IMR-90 (cell line): ENCODE results near the gene BCO2. TPM values are rescaled to one million over a fixed set of nuclear protein-coding genes. Genes with fewer than 3 reads are reported as not detected.

ENCODE experiments used
- ATAC-seq: fragments of 200-7000 bp; cut with Tn5 transposase; 2 replicates; pipeline ENCODE4 v1.9.1; 2020; ENCODE audit warnings: low read depth, mild to moderate bottlenecking, moderate library complexity
- BruUV-seq: library from RNA; stranded (reverse); fragments of 400-500 nt; replicated peaks from 2 replicates; lab custom pipeline; 2021; lab: Mats Ljungman, UMichigan
- CTCF ChIA-PET: fragments of 300-600 bp; formaldehyde crosslinking; extraction: SDS; loops from one replicate; lab custom pipeline; 2021; ENCODE audit warnings: antibody characterized with exemption; lab: Yijun Ruan, JAX
- POLR2A ChIA-PET: fragments of 300-600 bp; sonication (Branson Sonifier 250); formaldehyde crosslinking; loops from one replicate; lab custom pipeline; 2022; ENCODE audit warnings: antibody characterized with exemption; ENCODE audit not compliant: unreplicated experiment; lab: Charles Lee
- DNase-seq: peaks from one replicate; pipeline ENCODE4 v3.0.0; 2013
- H2AFZ ChIP-seq: replicated peaks from 2 replicates; pipeline ENCODE3; 2013; ENCODE audit warnings: low read length, mild to moderate bottlenecking; ENCODE audit not compliant: poor library complexity
- H2AK5ac ChIP-seq: 2 replicates; pipeline ENCODE4 v1.6.1; 2013; ENCODE audit warnings: low read depth, low read length, inconsistent platforms
- H2AK9ac ChIP-seq: replicated peaks from 2 replicates; pipeline ENCODE3; 2013; ENCODE audit warnings: mild to moderate bottlenecking, low read depth, low read length, moderate library complexity; ENCODE audit not compliant: poor library complexity
- H2BK120ac ChIP-seq: 2 replicates; pipeline ENCODE4 v1.6.1; 2013; ENCODE audit warnings: low read depth, low read length, inconsistent platforms
- H2BK15ac ChIP-seq: 3 replicates; pipeline ENCODE4 v1.6.1; 2013; ENCODE audit warnings: low read depth, low read length, inconsistent platforms
- H2BK20ac ChIP-seq: 2 replicates; pipeline ENCODE4 v1.6.1; 2013; ENCODE audit warnings: low read depth, mild to moderate bottlenecking, inconsistent platforms, low read length, moderate library complexity
- H2BK5ac ChIP-seq: 2 replicates; pipeline ENCODE4 v1.6.1; 2013; ENCODE audit warnings: mild to moderate bottlenecking, low read depth, low read length, inconsistent platforms; ENCODE audit not compliant: poor library complexity, severe bottlenecking
- H3K14ac ChIP-seq: replicated peaks from 2 replicates; pipeline ENCODE4 v1.6.1; 2013; ENCODE audit warnings: low read depth, low read length, inconsistent platforms
- H3K18ac ChIP-seq: 2 replicates; pipeline ENCODE4 v1.6.1; 2013; ENCODE audit warnings: low read depth, low read length, control low read depth
- H3K23ac ChIP-seq: 2 replicates; pipeline ENCODE4 v1.6.1; 2013; ENCODE audit warnings: low read depth, low read length, inconsistent platforms
- H3K27ac ChIP-seq: 2 replicates; pipeline ENCODE4 v1.5.1; 2013; ENCODE audit warnings: mild to moderate bottlenecking, control low read depth, low read length; ENCODE audit not compliant: insufficient read depth
- H3K27me3 ChIP-seq: 2 replicates; pipeline ENCODE4 v1.6.1; 2013; ENCODE audit warnings: low read length; ENCODE audit not compliant: control insufficient read depth, insufficient read depth
- H3K36me3 ChIP-seq: 2 replicates; pipeline ENCODE4 v1.6.1; 2013; ENCODE audit warnings: low read length, mixed read lengths; ENCODE audit not compliant: control insufficient read depth, insufficient read depth
- H3K4ac ChIP-seq: 2 replicates; pipeline ENCODE4 v1.6.1; 2013; ENCODE audit warnings: low read depth, low read length, inconsistent platforms
- H3K4me1 ChIP-seq: 2 replicates; pipeline ENCODE4 v1.6.1; 2013; ENCODE audit warnings: low read length, mixed read lengths; ENCODE audit not compliant: control insufficient read depth, insufficient read depth
- H3K4me2 ChIP-seq: 2 replicates; pipeline ENCODE4 v1.6.1; 2013; ENCODE audit warnings: low read depth, mild to moderate bottlenecking, control low read depth, low read length, moderate library complexity
- H3K4me3 ChIP-seq: 2 replicates; pipeline ENCODE4 v1.5.1; 2013; ENCODE audit warnings: low read depth, mild to moderate bottlenecking, control low read depth, low read length, moderate library complexity; ENCODE audit not compliant: insufficient read depth
- H3K56ac ChIP-seq: 2 replicates; pipeline ENCODE4 v1.6.1; 2013; ENCODE audit warnings: low read length, inconsistent platforms; ENCODE audit not compliant: insufficient read depth; ENCODE audit errors: extremely low read depth
- H3K79me1 ChIP-seq, 2 experiments: 2 replicates each; pipeline ENCODE4 v1.6.1; 2013; ENCODE audit warnings: low read length in 2 of 2, inconsistent platforms in 1 of 2, low read depth in 1 of 2
- H3K9ac ChIP-seq: 2 replicates; pipeline ENCODE4 v1.6.1; 2013; ENCODE audit warnings: low read depth, low read length, control low read depth
- H3K9me1 ChIP-seq: 2 replicates; pipeline ENCODE4 v1.6.1; 2013; ENCODE audit warnings: low read length, inconsistent platforms; ENCODE audit not compliant: insufficient read depth
- H3K9me3 ChIP-seq: 2 replicates; pipeline ENCODE4 v1.6.1; 2013; ENCODE audit warnings: low read length; ENCODE audit not compliant: control insufficient read depth, insufficient read depth
- H4K20me1 ChIP-seq: 2 replicates; pipeline ENCODE4 v1.6.1; 2013; ENCODE audit warnings: low read length, inconsistent platforms; ENCODE audit not compliant: insufficient read depth
- H4K5ac ChIP-seq: 2 replicates; pipeline ENCODE4 v1.6.1; 2013; ENCODE audit warnings: mild to moderate bottlenecking, low read depth, low read length, control low read depth
- H4K8ac ChIP-seq, 2 experiments: 2 replicates each; pipeline ENCODE4 v1.6.1; 2013; ENCODE audit warnings: low read depth in 2 of 2, low read length in 2 of 2, control low read depth in 1 of 2, inconsistent platforms in 1 of 2
- H4K91ac ChIP-seq: 2 replicates; pipeline ENCODE4 v1.6.1; 2013; ENCODE audit warnings: low read depth, low read length, inconsistent platforms; ENCODE audit not compliant: insufficient read depth
- BHLHE40 ChIP-seq: fragments of 150-350 bp; IDR thresholded peaks from 2 replicates; pipeline ENCODE4 v1.6.1; 2016; ENCODE audit warnings: mild to moderate bottlenecking, low read depth, low read length
- CEBPB ChIP-seq: IDR thresholded peaks from 2 replicates; pipeline ENCODE4 v1.6.1; 2012; ENCODE audit warnings: low read depth, low read length, improper control_type of control experiment
- CHD1 ChIP-seq: IDR thresholded peaks from 2 replicates; pipeline ENCODE4 v1.6.1; 2012; ENCODE audit warnings: low read depth, low read length, improper control_type of control experiment
- ELK1 ChIP-seq: fragments of 150-350 bp; IDR thresholded peaks from 2 replicates; pipeline ENCODE4 v1.6.1; 2016; ENCODE audit warnings: low read depth, mild to moderate bottlenecking, low read length, moderate library complexity, borderline replicate concordance
- FOS ChIP-seq: fragments of 150-350 bp; IDR thresholded peaks from 2 replicates; pipeline ENCODE4 v1.6.1; 2016; ENCODE audit warnings: low read depth, low read length
- MAZ ChIP-seq: IDR thresholded peaks from 2 replicates; pipeline ENCODE4 v1.6.1; 2012; ENCODE audit warnings: low read depth, mild to moderate bottlenecking, low read length, improper control_type of control experiment, moderate library complexity, borderline replicate concordance
- MXI1 ChIP-seq: IDR thresholded peaks from 2 replicates; pipeline ENCODE4 v1.6.1; 2012; ENCODE audit warnings: low read depth, mild to moderate bottlenecking, low read length, moderate library complexity, borderline replicate concordance
- NFE2L2 ChIP-seq: fragments of 150-350 bp; IDR thresholded peaks from 2 replicates; pipeline ENCODE4 v1.6.1; 2016; ENCODE audit warnings: low read depth, mild to moderate bottlenecking, low read length
- POLR2A ChIP-seq: IDR thresholded peaks from 2 replicates; pipeline ENCODE4 v1.6.1; 2012; ENCODE audit warnings: mild to moderate bottlenecking, low read depth, low read length
- RAD21 ChIP-seq: IDR thresholded peaks from 2 replicates; pipeline ENCODE4 v1.6.1; 2012; ENCODE audit warnings: low read length, improper control_type of control experiment
- RCOR1 ChIP-seq: IDR thresholded peaks from 2 replicates; pipeline ENCODE4 v1.6.1; 2012; ENCODE audit warnings: mild to moderate bottlenecking, low read length, improper control_type of control experiment; ENCODE audit not compliant: insufficient replicate concordance
- RFX5 ChIP-seq: IDR thresholded peaks from 2 replicates; pipeline ENCODE4 v1.8.0; 2012; ENCODE audit warnings: low read depth, mild to moderate bottlenecking, low read length, moderate library complexity
- SMC3 ChIP-seq: fragments of 150-350 bp; IDR thresholded peaks from 2 replicates; pipeline ENCODE4 v1.6.1; 2016; ENCODE audit warnings: low read depth, mild to moderate bottlenecking, antibody characterized with exemption, low read length, moderate library complexity
- WGBS, 2 experiments: methylation state at CpG; one replicate each; pipeline versions ENCODE4 v1.1.5 to v1.1.7; 2013; ENCODE audit warnings: missing lambda C conversion rate in 2 of 2; ENCODE audit not compliant: insufficient read length in 1 of 2; ENCODE audit errors: extremely low coverage in 2 of 2; 5-methylcytosine and 5-hydroxymethylcytosine counted together
- dilution Hi-C: fragments of 300-500 bp; cut with HindIII; formaldehyde crosslinking; loops from one replicate; pipeline ENCODE4 v1.14.3; 2018; ENCODE audit warnings: low sequenced_read_pairs; ENCODE audit not compliant: unreplicated experiment
- in situ Hi-C: fragments of 300-500 bp; cut with MboI; formaldehyde crosslinking; loops from 3 replicates; pipeline ENCODE4 v1.14.3; 2019; ENCODE audit warnings: low sequenced_read_pairs, inconsistent platforms, mixed read lengths
- intact Hi-C: fragments of 100-400 bp; cut with micrococcal nuclease; formaldehyde crosslinking; loops from 2 replicates; pipeline ENCODE4 v1.10.0; 2022
- polyA plus RNA-seq, 3 experiments: library from polyadenylated mRNA; depleted of rRNA; stranded (reverse); fragments of >200 nt; gene quantifications; 2 replicates each; pipeline ENCODE4 v1.2.3, GENCODE V29; 2012; ENCODE audit warnings: low replicate concordance in 1 of 3
- total RNA-seq: library from RNA; depleted of rRNA; stranded (reverse); fragments of >200 nt; gene quantifications from 2 replicates; pipeline ENCODE4 v1.2.3, GENCODE V29; 2012
- TF ChIP-seq, protein P1 (sequence below): conservative IDR thresholded peaks from 2 replicates; pipeline ENCODE4 v1.5.1; 2012; ENCODE audit warnings: mild to moderate bottlenecking, low read depth, low read length, improper control_type of control experiment
- TF ChIP-seq, protein P2 (sequence below): fragments of 150-350 bp; IDR thresholded peaks from 2 replicates; pipeline ENCODE4 v1.6.1; 2017; ENCODE audit warnings: mild to moderate bottlenecking, antibody characterized with exemption, low read length, low read depth

The BCO2 gene
- total and polyA plus RNA-seq, 2 of the 4 experiments (the other 2 are of a cell fraction) = 0.18 to 0.68 TPM

DNA sequence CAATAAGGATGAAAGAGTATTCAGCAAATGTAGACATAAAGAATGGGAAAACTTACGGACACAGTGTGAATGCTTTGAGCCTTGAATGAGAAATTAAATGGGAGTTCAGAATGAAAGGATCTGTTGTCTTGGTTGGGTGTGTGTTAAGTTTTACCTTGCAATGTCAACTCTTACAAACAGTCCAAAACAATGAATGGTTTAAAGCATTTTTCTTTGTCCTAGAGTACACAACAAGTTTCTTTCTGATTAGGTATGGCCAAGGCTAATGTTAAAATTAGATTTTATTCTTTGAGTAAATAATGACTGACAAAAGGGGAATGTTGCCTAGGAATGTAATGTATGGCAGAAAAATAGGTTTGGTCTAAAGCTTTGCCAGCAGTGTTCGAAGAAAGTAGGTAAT is 53.4 kb downstream of the BCO2 start:
- peaks cover 24 to 52% of the 10 kb centered on the region in 2 experiments for H3K79me1 ChIP-seq
- ChIA-PET POLR2A (no interaction called here), CTCF (interaction anchor here (2.4 kb wide), 1 partner anchor 52 kb away, joined by 10 read pairs; no protein-coding TSS in a partner anchor)
- peak overlapping the region; percentile 26; the same call in 1 of the 2 replicates for H3K4ac ChIP-seq
- no peak overlapping the region for H3K9ac ChIP-seq
- in situ Hi-C loops (loop anchor here (10.0 kb wide), 2 partner anchors 136 to 1056 kb away; no protein-coding TSS in a partner anchor), dilution Hi-C loops (no loop called here), intact Hi-C loops (loop anchor here (10.0 kb wide), 2 partner anchors 326 to 354 kb away; partner anchors contain the start of genes ALG9, CFAP68 and FDXACB1)
- H3K4me1 ChIP-seq = peaks cover 8% of the 10 kb centered on the region; the same call in 1 of the 2 replicates
- DNase-seq (no peak), ATAC-seq (no peak)
- no peak overlapping the region for H2BK20ac ChIP-seq
- H3K56ac ChIP-seq = no peak overlapping the region
- H2AK5ac ChIP-seq = no peak overlapping the region; the same call in 1 of the 2 replicates
- peak overlapping the region; percentile 24; the same call in 1 of the 2 replicates for H3K4me2 ChIP-seq
- H3K27me3 ChIP-seq = no peaks in the 10 kb centered on the region
- H3K23ac ChIP-seq = no peak overlapping the region; the same call in 1 of the 2 replicates
- H2BK5ac ChIP-seq = peak overlapping the region; percentile 55
- H4K5ac ChIP-seq = no peak overlapping the region
- no peak overlapping the region for H2AK9ac ChIP-seq
- peaks cover 10% of the 10 kb centered on the region; the same call in 1 of the 2 replicates for H3K36me3 ChIP-seq
- H2BK120ac ChIP-seq = peak overlapping the region; percentile 36; the same call in 1 of the 2 replicates
- H4K8ac ChIP-seq = peak overlapping the region in 1 of 2 experiments; percentile 20; a peak in 1 of 4 replicates
- no peaks in the 10 kb centered on the region for H3K9me3 ChIP-seq
- no peak overlapping the region for H3K14ac ChIP-seq
- no peak overlapping the region for H4K91ac ChIP-seq
- H2AFZ ChIP-seq = no peak overlapping the region
- no peak overlapping the region for H3K4me3 ChIP-seq
- no TSS peak for BruUV-seq
- no peak overlapping the region; the same call in 1 of the 2 replicates for H3K27ac ChIP-seq
- no peaks in the 10 kb centered on the region; the same call in 1 of the 2 replicates for H3K9me1 ChIP-seq
- WGBS, 2 experiments = 100% methylated on average over 1 of the region's 2 CpGs; no CpG with 5 or more reads in 1 of the 2 experiments
- H3K18ac ChIP-seq = no peak overlapping the region; the same call in 1 of the 2 replicates
- H4K20me1 ChIP-seq = peaks cover 6% of the 10 kb centered on the region; the same call in 1 of the 2 replicates
- H2BK15ac ChIP-seq = no peak overlapping the region
- TF ChIP-seq, protein P1, sequence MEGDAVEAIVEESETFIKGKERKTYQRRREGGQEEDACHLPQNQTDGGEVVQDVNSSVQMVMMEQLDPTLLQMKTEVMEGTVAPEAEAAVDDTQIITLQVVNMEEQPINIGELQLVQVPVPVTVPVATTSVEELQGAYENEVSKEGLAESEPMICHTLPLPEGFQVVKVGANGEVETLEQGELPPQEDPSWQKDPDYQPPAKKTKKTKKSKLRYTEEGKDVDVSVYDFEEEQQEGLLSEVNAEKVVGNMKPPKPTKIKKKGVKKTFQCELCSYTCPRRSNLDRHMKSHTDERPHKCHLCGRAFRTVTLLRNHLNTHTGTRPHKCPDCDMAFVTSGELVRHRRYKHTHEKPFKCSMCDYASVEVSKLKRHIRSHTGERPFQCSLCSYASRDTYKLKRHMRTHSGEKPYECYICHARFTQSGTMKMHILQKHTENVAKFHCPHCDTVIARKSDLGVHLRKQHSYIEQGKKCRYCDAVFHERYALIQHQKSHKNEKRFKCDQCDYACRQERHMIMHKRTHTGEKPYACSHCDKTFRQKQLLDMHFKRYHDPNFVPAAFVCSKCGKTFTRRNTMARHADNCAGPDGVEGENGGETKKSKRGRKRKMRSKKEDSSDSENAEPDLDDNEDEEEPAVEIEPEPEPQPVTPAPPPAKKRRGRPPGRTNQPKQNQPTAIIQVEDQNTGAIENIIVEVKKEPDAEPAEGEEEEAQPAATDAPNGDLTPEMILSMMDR = no peak
- TF ChIP-seq RFX5 (no peak), RCOR1 (no peak), MXI1 (no peak), BHLHE40 (no peak), CHD1 (no peak), SMC3 (no peak), NFE2L2 (no peak), ELK1 (no peak), POLR2A (no peak), MAZ (no peak), CEBPB (no peak), FOS (no peak), RAD21 (no peak)
- TF ChIP-seq, protein P2, sequence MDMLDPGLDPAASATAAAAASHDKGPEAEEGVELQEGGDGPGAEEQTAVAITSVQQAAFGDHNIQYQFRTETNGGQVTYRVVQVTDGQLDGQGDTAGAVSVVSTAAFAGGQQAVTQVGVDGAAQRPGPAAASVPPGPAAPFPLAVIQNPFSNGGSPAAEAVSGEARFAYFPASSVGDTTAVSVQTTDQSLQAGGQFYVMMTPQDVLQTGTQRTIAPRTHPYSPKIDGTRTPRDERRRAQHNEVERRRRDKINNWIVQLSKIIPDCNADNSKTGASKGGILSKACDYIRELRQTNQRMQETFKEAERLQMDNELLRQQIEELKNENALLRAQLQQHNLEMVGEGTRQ = no peak
